Urinary bladder (tissue), 4 donors: ENCODE measurements around the gene GMPPA. TPM values are rescaled to one million over a fixed set of nuclear protein-coding genes. Genes with fewer than 3 reads are reported as not detected.

Source experiments
- DNase-seq: peaks from one replicate; pipeline ENCODE4 v3.0.0-alpha.2; 2015; ENCODE audit errors: extremely low spot score
- H3K27ac ChIP-seq: one replicate; pipeline ENCODE4 v1.5.1; 2013; ENCODE audit warnings: low read depth, mild to moderate bottlenecking, moderate library complexity
- H3K36me3 ChIP-seq: one replicate; pipeline ENCODE4 v1.6.1; 2013; ENCODE audit warnings: mild to moderate bottlenecking, moderate library complexity; ENCODE audit not compliant: insufficient read depth
- H3K4me1 ChIP-seq: one replicate; pipeline ENCODE4 v1.6.1; 2013; ENCODE audit warnings: mild to moderate bottlenecking, moderate library complexity; ENCODE audit not compliant: insufficient read depth
- H3K4me3 ChIP-seq: one replicate; pipeline ENCODE4 v1.5.1; 2013; ENCODE audit warnings: low read depth, low read length
- WGBS: extraction: QIAGEN DNeasy Blood & Tissue Kit; methylation state at CpG from one replicate; pipeline ENCODE4 v1.1.7; 2013; 5-methylcytosine and 5-hydroxymethylcytosine counted together
- polyA plus RNA-seq: library from polyadenylated mRNA; stranded (reverse); fragments of 200-250 nt; gene quantifications from one replicate; pipeline ENCODE4 v1.2.3, GENCODE V29; 2013
- total RNA-seq: library from RNA; depleted of rRNA; stranded (reverse); fragments of >200 nt; gene quantifications from one replicate; pipeline ENCODE4 v1.2.3, GENCODE V29; 2014
- donor health status: healthy with polysubstance abuse.
- donor health status: healthy.

Gene GMPPA
- total and polyA plus RNA-seq, 2 donors: 32.1 to 34.3 TPM

- 2% methylated on average over 26 of the region's 26 CpGs for WGBS
- no peaks in the 10 kb centered on the region for H3K4me1 ChIP-seq
- H3K27ac ChIP-seq: no peak overlapping the region
- DNase-seq: no peak
- no peaks in the 10 kb centered on the region for H3K36me3 ChIP-seq
- H3K4me3 ChIP-seq: no peak overlapping the region
These were observed 11.3 kb downstream of the GMPPA start for GRCh38 chr2:219509780-219510511.

- H3K4me1 ChIP-seq: no peaks in the 10 kb centered on the region
- H3K4me3 ChIP-seq: no peak overlapping the region
- WGBS: 40% methylated on average over 22 of the region's 22 CpGs
- DNase-seq: no peak
- no peak overlapping the region for H3K27ac ChIP-seq
- no peaks in the 10 kb centered on the region for H3K36me3 ChIP-seq
These were observed 11.9 kb downstream of the GMPPA start for GRCh38 chr2:219510512-219511135.

GRCh38 chr2:219511547-219512325, 13.0 kb downstream of the GMPPA start:
- 35% methylated on average over 15 of the region's 15 CpGs for WGBS
- Histone ChIP-seq H3K4me3 (no peak overlapping the region), H3K27ac (no peak overlapping the region), H3K4me1 (no peaks in the 10 kb centered on the region), H3K36me3 (no peaks in the 10 kb centered on the region)
- no peak for DNase-seq

GRCh38 chr2:219512524-219513216, 14.0 kb downstream of the GMPPA start:
- 46% methylated on average over 16 of the region's 16 CpGs for WGBS
- no peak for DNase-seq

GRCh38 chr2:219513787-219514186, 15.1 kb downstream of the GMPPA start:
- DNase-seq: no peak
- Histone ChIP-seq H3K36me3 (no peaks in the 10 kb centered on the region), H3K27ac (no peak overlapping the region), H3K4me3 (no peak overlapping the region), H3K4me1 (no peaks in the 10 kb centered on the region)
- 30% methylated on average over 4 of the region's 4 CpGs for WGBS

More at GRCh38 chr2:219512524-219513216, 14.0 kb downstream of the GMPPA start:
- Histone ChIP-seq H3K4me3 (no peak overlapping the region), H3K4me1 (no peaks in the 10 kb centered on the region), H3K36me3 (no peaks in the 10 kb centered on the region), H3K27ac (no peak overlapping the region)

GRCh38 chr2:219514196-219514761, 15.6 kb downstream of the GMPPA start, which contains the start of gene ASIC4:
Gene ASIC4, plus strand, starts transcription at chr2:219514482. Its CDS starts 243 bp downstream, at chr2:219514725.
- H3K27ac ChIP-seq: no peak within 1 kb of the TSS
- no peak within 1 kb of the TSS for H3K4me3 ChIP-seq
- WGBS: 10% methylated on average over 31 of the region's 31 CpGs
- H3K4me1 ChIP-seq: no peaks in the 10 kb centered on the region
- no peaks in the 10 kb centered on the region for H3K36me3 ChIP-seq
- no peak for DNase-seq

GRCh38 chr2:219514836-219515235, 16.1 kb downstream of the GMPPA start:
- WGBS: 83% methylated on average over 21 of the region's 21 CpGs
- DNase-seq: no peak
- Histone ChIP-seq H3K27ac (no peak overlapping the region), H3K4me3 (no peak overlapping the region), H3K36me3 (no peaks in the 10 kb centered on the region), H3K4me1 (no peaks in the 10 kb centered on the region)

GRCh38 chr2:219515874-219516629, 17.4 kb downstream of the GMPPA start:
- no peak overlapping the region for H3K4me3 ChIP-seq
- 77% methylated on average over 17 of the region's 17 CpGs for WGBS
- no peak for DNase-seq
- no peaks in the 10 kb centered on the region for H3K36me3 ChIP-seq
- H3K27ac ChIP-seq: no peak overlapping the region
- no peaks in the 10 kb centered on the region for H3K4me1 ChIP-seq

GRCh38 chr2:219516888-219517287, 18.2 kb downstream of the GMPPA start:
- Histone ChIP-seq H3K4me3 (no peak overlapping the region), H3K27ac (no peak overlapping the region), H3K4me1 (no peaks in the 10 kb centered on the region), H3K36me3 (no peaks in the 10 kb centered on the region)
- 76% methylated on average over 7 of the region's 7 CpGs for WGBS
- no peak for DNase-seq

GRCh38 chr2:219517954-219518778, 19.5 kb downstream of the GMPPA start:
- Histone ChIP-seq H3K27ac (no peak overlapping the region), H3K4me1 (no peaks in the 10 kb centered on the region), H3K36me3 (no peaks in the 10 kb centered on the region), H3K4me3 (no peak overlapping the region)
- 68% methylated on average over 10 of the region's 10 CpGs for WGBS
- DNase-seq: no peak

GRCh38 chr2:219519526-219519916, 20.8 kb downstream of the GMPPA start:
- Histone ChIP-seq H3K36me3 (no peaks in the 10 kb centered on the region), H3K27ac (no peak overlapping the region), H3K4me1 (no peaks in the 10 kb centered on the region), H3K4me3 (no peak overlapping the region)
- no peak for DNase-seq
- WGBS: 83% methylated on average over 9 of the region's 9 CpGs

GRCh38 chr2:219520079-219520478, 21.4 kb downstream of the GMPPA start:
- no peaks in the 10 kb centered on the region for H3K4me1 ChIP-seq
- H3K36me3 ChIP-seq: no peaks in the 10 kb centered on the region
- 79% methylated on average over 8 of the region's 8 CpGs for WGBS
- no peak for DNase-seq
- H3K4me3 ChIP-seq: no peak overlapping the region
- no peak overlapping the region for H3K27ac ChIP-seq
